ENCODE measurements around the gene PRDM2.

The PRDM2 gene

GRCh38 chr1:13762642-13763041 lies 62.7 kb downstream of the PRDM2 start (continued):
- TF ChIP-seq PRDM2 (tag by site-specific recombination; IDR thresholded peaks at IDR 0.05; ENCODE audit: borderline replicate concordance) (no peak), ZBTB6 (tag by site-specific recombination; IDR thresholded peaks at IDR 0.05) (no peak)

GRCh38 chr1:13763222-13763621 lies 63.2 kb downstream of the PRDM2 start:
- no peaks in the 10 kb centered on the region for H3K9me3 ChIP-seq (ENCODE audit: control insufficient read depth, insufficient read depth, low read depth, low read length)
- peaks cover 27% of the 10 kb centered on the region for H3K4me1 ChIP-seq (ENCODE audit: control insufficient read depth, insufficient read depth, low read length)
- TF ChIP-seq ZNF561 (tag by site-specific recombination; IDR thresholded peaks at IDR 0.05; ENCODE audit: borderline replicate concordance) (no peak), ZFP41 (tag by site-specific recombination; IDR thresholded peaks at IDR 0.05; ENCODE audit: borderline replicate concordance) (no peak), PRDM6 (tag by site-specific recombination; IDR thresholded peaks at IDR 0.05) (peak; percentile 52), ZNF664 (tag by site-specific recombination; IDR thresholded peaks at IDR 0.05) (peak; percentile 65; the same call in 1 of the 2 replicates)
- ChIA-PET CTCF (interaction anchor here (0.5 kb wide), 1 partner anchor 58 kb away, joined by 4 read pairs; no protein-coding TSS in a partner anchor), POLR2A (interaction anchor here (1.1 to 1.2 kb wide), 2 partner anchors 10 to 14 kb away, joined by 3 to 4 read pairs; no protein-coding TSS in a partner anchor)
- H3K36me3 ChIP-seq (ENCODE audit: control insufficient read depth in 2 of 2, insufficient read depth in 1 of 2, low read length in 2 of 2) = no peaks in the 10 kb centered on the region
- no peak overlapping the region for H3K4me3 ChIP-seq (ENCODE audit: low read depth, low read length)
- H3K27ac ChIP-seq (ENCODE audit: extremely low read depth, low read depth, low read length) = no peak overlapping the region

GRCh38 chr1:13763991-13764390 lies 64.0 kb downstream of the PRDM2 start:
- POLR2A ChIA-PET = no interaction called here
- CTCF ChIA-PET = interaction anchor here (1.6 kb wide), 1 partner anchor 65 kb away, joined by 4 read pairs; no protein-coding TSS in a partner anchor
- Histone ChIP-seq H3K27ac (ENCODE audit: extremely low read depth, low read depth, low read length) (no peak overlapping the region), H3K9me3 (ENCODE audit: control insufficient read depth, insufficient read depth, low read depth, low read length) (no peaks in the 10 kb centered on the region), H3K4me1 (ENCODE audit: control insufficient read depth, insufficient read depth, low read length) (peaks cover 27% of the 10 kb centered on the region), H3K4me3 (ENCODE audit: low read depth, low read length) (no peak overlapping the region), H3K36me3 (ENCODE audit: control insufficient read depth in 2 of 2, insufficient read depth in 1 of 2, low read length in 2 of 2) (no peaks in the 10 kb centered on the region)
- TF ChIP-seq REPIN1 (tag by site-specific recombination; IDR thresholded peaks at IDR 0.05; ENCODE audit: low read depth) (no peak), GFI1B (tag by site-specific recombination; IDR thresholded peaks at IDR 0.05) (no peak), PRDM2 (tag by site-specific recombination; IDR thresholded peaks at IDR 0.05; ENCODE audit: borderline replicate concordance) (no peak), ZNF521 (tag by site-specific recombination; IDR thresholded peaks at IDR 0.05) (no peak), ZNF184 (tag by site-specific recombination; IDR thresholded peaks at IDR 0.05) (no peak), ZNF155 (tag by site-specific recombination; IDR thresholded peaks at IDR 0.05) (no peak), KLF9 (tag by site-specific recombination; IDR thresholded peaks at IDR 0.05; ENCODE audit: low read depth) (no peak), ZNF544 (tag by site-specific recombination; IDR thresholded peaks at IDR 0.05) (no peak), ZNF423 (tag by site-specific recombination; IDR thresholded peaks at IDR 0.05) (no peak), INSM2 (tag by site-specific recombination; IDR thresholded peaks at IDR 0.05) (no peak), ZNF146 (tag by site-specific recombination; IDR thresholded peaks at IDR 0.05) (no peak)

Measured in HEK293 (cell line).